Measurements from ENCODE around the gene ROR1.

- TF ChIP-seq CTCF (IDR thresholded peaks at IDR 0.05) (no peak), POLR2A (IDR thresholded peaks at IDR 0.05) (no peak)
Measured at GRCh38 chr1:63739452-63739851, 34.4 kb upstream of the ROR1 start.

All from right lobe of liver (tissue), 4 donors.